ENCODE results near the gene RBBP9.

RBBP9 gene

DNA sequence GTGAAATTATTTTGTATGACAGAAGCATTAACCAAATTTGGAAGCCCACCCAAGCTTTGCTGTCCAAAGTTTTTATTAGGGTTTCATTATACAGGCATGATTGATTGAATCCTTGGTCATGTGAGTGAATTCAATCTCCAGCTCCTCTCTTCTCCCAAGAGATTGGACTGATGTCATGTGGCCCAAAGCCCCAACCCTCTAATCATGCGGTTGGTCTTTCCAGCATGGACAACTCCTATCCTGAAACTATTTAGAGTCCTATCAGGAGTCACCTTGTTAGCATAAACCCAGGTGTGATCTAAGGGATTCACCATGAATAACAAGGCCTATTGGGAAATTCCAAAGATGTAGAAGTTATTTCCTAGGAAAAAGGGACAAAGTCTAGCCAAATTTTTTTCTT, 19.2 kb downstream of the RBBP9 start:
- no peak overlapping the region for H3K4ac ChIP-seq (ENCODE audit: low read depth in 1 of 2, low read length in 2 of 2)
- peaks cover 24 to 91% of the 10 kb centered on the region in 2 experiments for H3K36me3 ChIP-seq (ENCODE audit: control insufficient read depth in 1 of 2, insufficient read depth in 2 of 2, low read depth in 1 of 2, low read length in 2 of 2)
- H3K18ac ChIP-seq (ENCODE audit: low read depth in 1 of 2, low read length in 2 of 2): no peak overlapping the region
- no peak overlapping the region for H3K23ac ChIP-seq (ENCODE audit: low read length in 2 of 2)
- no peak overlapping the region for H3K14ac ChIP-seq (ENCODE audit: low read length in 2 of 2)
- no peaks in the 10 kb centered on the region for H3K79me1 ChIP-seq (replicated peaks; ENCODE audit: low read length, poor library complexity, severe bottlenecking)
- H3K4me1 ChIP-seq (ENCODE audit: control insufficient read depth, insufficient read depth, low read depth, low read length): no peaks in the 10 kb centered on the region
- H2BK120ac ChIP-seq (ENCODE audit: low read depth, low read length): no peak overlapping the region
- H3K9ac ChIP-seq (ENCODE audit: low read length): no peak overlapping the region
- H2AFZ ChIP-seq (ENCODE audit: low read depth, low read length): no peak overlapping the region
- 93% methylated on average over 1 of the region's 1 CpG for WGBS
- no peak overlapping the region for H2BK5ac ChIP-seq (ENCODE audit: low read depth, low read length, poor library complexity, severe bottlenecking)
- H4K8ac ChIP-seq (ENCODE audit: low read length): no peak overlapping the region
- H4K91ac ChIP-seq (ENCODE audit: low read length): no peak overlapping the region
- H3K9me3 ChIP-seq (ENCODE audit: control insufficient read depth, low read length): no peaks in the 10 kb centered on the region
- H2BK12ac ChIP-seq (ENCODE audit: low read length in 2 of 2): no peak overlapping the region
- H2BK15ac ChIP-seq (ENCODE audit: low read depth, poor library complexity, severe bottlenecking): no peak overlapping the region
- no peak overlapping the region for H3K4me2 ChIP-seq (ENCODE audit: low read length, poor library complexity, severe bottlenecking)
- no peak overlapping the region for H2AK5ac ChIP-seq (ENCODE audit: low read length, severe bottlenecking)
- DNase-seq: no peak
- H3K27me3 ChIP-seq (ENCODE audit: control insufficient read depth in 1 of 2, insufficient read depth in 1 of 2, low read length in 2 of 2): no peaks in the 10 kb centered on the region
- no peak overlapping the region for H3K27ac ChIP-seq (ENCODE audit: low read length, poor library complexity, severe bottlenecking)
- H3K4me3 ChIP-seq (ENCODE audit: insufficient read depth in 1 of 2, low read depth in 1 of 2, low read length in 2 of 2): no peak overlapping the region

DNA sequence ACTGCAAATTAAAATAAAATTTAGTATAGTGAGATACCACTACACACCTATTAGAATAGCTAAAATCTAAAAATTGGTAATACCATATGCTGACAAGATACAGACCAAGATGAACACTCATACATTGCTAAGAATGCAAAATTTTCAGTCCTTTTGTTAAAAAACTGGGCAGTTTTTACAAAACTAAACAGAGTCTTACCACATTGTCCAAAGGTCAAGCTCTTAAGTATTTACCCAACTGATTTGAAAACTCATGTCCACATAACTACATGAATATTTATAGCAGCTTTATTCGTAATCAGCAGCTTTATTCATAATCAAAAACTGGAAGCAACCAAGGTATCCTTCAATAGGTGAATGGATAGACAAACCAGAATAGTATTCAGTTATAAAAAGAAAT, 19.8 kb downstream of the RBBP9 start:
- Histone ChIP-seq H3K36me3 (ENCODE audit: control insufficient read depth in 1 of 2, insufficient read depth in 2 of 2, low read depth in 1 of 2, low read length in 2 of 2) (peaks cover 23 to 88% of the 10 kb centered on the region in 2 experiments), H3K27me3 (ENCODE audit: control insufficient read depth in 1 of 2, insufficient read depth in 1 of 2, low read length in 2 of 2) (no peaks in the 10 kb centered on the region), H3K4me2 (ENCODE audit: low read length, poor library complexity, severe bottlenecking) (no peak overlapping the region), H4K8ac (ENCODE audit: low read length) (no peak overlapping the region), H3K4ac (ENCODE audit: low read depth in 1 of 2, low read length in 2 of 2) (no peak overlapping the region), H2BK5ac (ENCODE audit: low read depth, low read length, poor library complexity, severe bottlenecking) (no peak overlapping the region), H2AK5ac (ENCODE audit: low read length, severe bottlenecking) (no peak overlapping the region), H3K9ac (ENCODE audit: low read length) (no peak overlapping the region), H3K14ac (ENCODE audit: low read length in 2 of 2) (no peak overlapping the region), H2BK12ac (ENCODE audit: low read length in 2 of 2) (no peak overlapping the region), H2AFZ (ENCODE audit: low read depth, low read length) (no peak overlapping the region), H3K27ac (ENCODE audit: low read length, poor library complexity, severe bottlenecking) (no peak overlapping the region), H3K4me3 (ENCODE audit: insufficient read depth in 1 of 2, low read depth in 1 of 2, low read length in 2 of 2) (no peak overlapping the region), H3K4me1 (ENCODE audit: control insufficient read depth, insufficient read depth, low read depth, low read length) (no peaks in the 10 kb centered on the region), H4K91ac (ENCODE audit: low read length) (no peak overlapping the region), H3K18ac (ENCODE audit: low read depth in 1 of 2, low read length in 2 of 2) (no peak overlapping the region), H2BK120ac (ENCODE audit: low read depth, low read length) (no peak overlapping the region), H3K79me1 (replicated peaks; ENCODE audit: low read length, poor library complexity, severe bottlenecking) (no peaks in the 10 kb centered on the region), H2BK15ac (ENCODE audit: low read depth, poor library complexity, severe bottlenecking) (no peak overlapping the region), H3K23ac (ENCODE audit: low read length in 2 of 2) (no peak overlapping the region), H3K9me3 (ENCODE audit: control insufficient read depth, low read length) (no peaks in the 10 kb centered on the region)
- no peak for DNase-seq
- 83% methylated on average over 1 of the region's 1 CpG for WGBS

DNA sequence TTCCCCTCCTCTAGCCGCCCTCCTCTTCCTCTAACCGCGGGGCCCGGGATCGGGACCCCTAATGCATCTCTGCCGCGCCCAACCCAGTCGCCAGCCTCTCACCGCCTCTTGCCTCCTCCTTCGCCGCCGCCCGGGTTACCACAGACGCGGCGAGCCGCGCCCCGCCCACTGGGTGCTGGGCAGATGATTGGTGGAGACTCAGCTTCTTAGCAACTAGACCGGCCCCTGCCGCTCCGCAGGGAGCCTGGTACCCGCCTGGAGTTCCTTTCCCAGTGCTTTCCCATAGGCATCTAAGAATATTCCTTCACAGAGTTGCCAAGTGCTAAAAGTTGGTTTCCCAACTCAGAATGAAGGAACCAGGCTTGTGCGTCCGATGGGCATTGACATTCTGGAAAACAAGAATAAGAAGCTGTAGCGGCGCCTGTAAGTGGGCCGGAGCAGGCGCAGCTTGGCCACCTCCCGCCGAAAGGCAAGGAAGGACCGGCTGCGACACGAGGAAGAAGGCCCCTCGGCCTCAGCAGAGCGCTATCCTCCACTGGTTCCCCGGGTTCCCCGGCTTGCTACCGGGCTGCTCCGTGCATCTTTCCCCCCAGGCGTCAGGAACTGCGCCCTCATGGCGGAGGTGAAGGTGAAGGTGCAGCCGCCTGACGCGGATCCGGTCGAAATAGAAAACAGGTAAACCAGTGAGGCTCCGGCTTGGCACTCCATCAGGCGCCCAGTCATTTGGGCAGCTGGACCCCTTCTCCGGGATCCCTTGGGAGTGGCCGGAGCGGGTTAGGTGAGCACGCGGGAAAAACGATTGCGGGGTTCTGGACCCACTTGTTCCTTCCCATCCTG, 29.9 kb downstream of the RBBP9 start, which contains the start of the genes DZANK1 and POLR3F:
Gene DZANK1, minus strand, starts transcription at position 137 of the 837 bp plus-strand sequence. CDS start 1,672 bp downstream, outside the sequence.
Gene POLR3F, plus strand, starts transcription at position 497 of the 837 bp plus-strand sequence. Its CDS starts 117 bp downstream, at position 614.
- peak within 1 kb of the TSS; percentile 6 for H4K91ac ChIP-seq (ENCODE audit: low read length)
- peak within 1 kb of the TSS; percentile 20 to 86 for H3K4ac ChIP-seq (ENCODE audit: low read depth in 1 of 2, low read length in 2 of 2)
- H3K4me2 ChIP-seq (ENCODE audit: low read length, poor library complexity, severe bottlenecking): peak within 1 kb of the TSS; percentile 80
- H3K27me3 ChIP-seq (ENCODE audit: control insufficient read depth in 1 of 2, insufficient read depth in 1 of 2, low read length in 2 of 2): no peaks in the 10 kb centered on the region
- peak within 1 kb of the TSS; percentile 84 for H4K8ac ChIP-seq (ENCODE audit: low read length)
- H2BK5ac ChIP-seq (ENCODE audit: low read depth, low read length, poor library complexity, severe bottlenecking): peak within 1 kb of the TSS; percentile 97
- H3K9ac ChIP-seq (ENCODE audit: low read length): peak within 1 kb of the TSS; percentile 92
- no peaks in the 10 kb centered on the region for H3K9me3 ChIP-seq (ENCODE audit: control insufficient read depth, low read length)
- no peak within 1 kb of the TSS for H2BK120ac ChIP-seq (ENCODE audit: low read depth, low read length)
- H3K4me3 ChIP-seq (ENCODE audit: insufficient read depth in 1 of 2, low read depth in 1 of 2, low read length in 2 of 2): peak within 1 kb of the TSS; percentile 85 to 92
- H3K18ac ChIP-seq (ENCODE audit: low read depth in 1 of 2, low read length in 2 of 2): peak within 1 kb of the TSS; percentile 71 to 92
- H3K14ac ChIP-seq (ENCODE audit: low read length in 2 of 2): no peak within 1 kb of the TSS
- DNase-seq: peak; percentile 97
- peak within 1 kb of the TSS; percentile 99 for H3K27ac ChIP-seq (ENCODE audit: low read length, poor library complexity, severe bottlenecking)
- H2BK15ac ChIP-seq (ENCODE audit: low read depth, poor library complexity, severe bottlenecking): no peak within 1 kb of the TSS
- H3K23ac ChIP-seq (ENCODE audit: low read length in 2 of 2): no peak within 1 kb of the TSS
- H2AK5ac ChIP-seq (ENCODE audit: low read length, severe bottlenecking): no peak within 1 kb of the TSS
- H3K79me1 ChIP-seq (replicated peaks; ENCODE audit: low read length, poor library complexity, severe bottlenecking): peaks cover 25% of the 10 kb centered on the region
- WGBS: under 1% methylated on average over 57 of the region's 57 CpGs
- no peak within 1 kb of the TSS for H2BK12ac ChIP-seq (ENCODE audit: low read length in 2 of 2)
- H3K36me3 ChIP-seq (ENCODE audit: control insufficient read depth in 1 of 2, insufficient read depth in 2 of 2, low read depth in 1 of 2, low read length in 2 of 2): peaks cover 10 to 30% of the 10 kb centered on the region in 2 experiments
- H3K4me1 ChIP-seq (ENCODE audit: control insufficient read depth, insufficient read depth, low read depth, low read length): peaks cover 2% of the 10 kb centered on the region
- H2AFZ ChIP-seq (ENCODE audit: low read depth, low read length): peak within 1 kb of the TSS; percentile 87

DNA sequence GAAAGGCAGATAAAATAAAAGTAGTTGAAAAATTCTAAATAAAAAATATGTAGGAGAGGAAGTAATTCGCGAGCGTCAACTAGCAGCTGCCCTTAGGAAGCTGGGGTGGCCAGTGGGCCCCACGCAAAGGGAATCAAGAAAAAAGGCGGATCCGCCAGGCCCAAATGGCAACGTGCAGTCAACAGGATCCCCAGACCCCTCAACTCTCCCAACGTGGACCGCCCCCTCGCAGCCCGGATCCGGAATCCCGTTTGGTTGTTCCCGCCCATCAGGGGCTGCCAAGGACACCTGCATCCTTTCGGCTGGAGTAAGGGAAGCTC, 30.5 kb downstream of the RBBP9 start:
- WGBS: under 1% methylated on average over 15 of the region's 15 CpGs
- Histone ChIP-seq H3K27me3 (ENCODE audit: control insufficient read depth in 1 of 2, insufficient read depth in 1 of 2, low read length in 2 of 2) (no peaks in the 10 kb centered on the region), H3K14ac (ENCODE audit: low read length in 2 of 2) (no peak overlapping the region), H3K4me2 (ENCODE audit: low read length, poor library complexity, severe bottlenecking) (peak overlapping the region; percentile 66), H2AK5ac (ENCODE audit: low read length, severe bottlenecking) (no peak overlapping the region), H3K18ac (ENCODE audit: low read depth in 1 of 2, low read length in 2 of 2) (peak overlapping the region in 1 of 2 experiments; percentile 71), H3K4ac (ENCODE audit: low read depth in 1 of 2, low read length in 2 of 2) (peak overlapping the region in 1 of 2 experiments; percentile 44), H3K79me1 (replicated peaks; ENCODE audit: low read length, poor library complexity, severe bottlenecking) (peaks cover 22% of the 10 kb centered on the region), H3K4me1 (ENCODE audit: control insufficient read depth, insufficient read depth, low read depth, low read length) (peaks cover 2% of the 10 kb centered on the region), H3K36me3 (ENCODE audit: control insufficient read depth in 1 of 2, insufficient read depth in 2 of 2, low read depth in 1 of 2, low read length in 2 of 2) (peaks cover 7 to 27% of the 10 kb centered on the region in 2 experiments), H3K9me3 (ENCODE audit: control insufficient read depth, low read length) (no peaks in the 10 kb centered on the region), H3K9ac (ENCODE audit: low read length) (peak overlapping the region; percentile 92), H4K91ac (ENCODE audit: low read length) (no peak overlapping the region), H3K27ac (ENCODE audit: low read length, poor library complexity, severe bottlenecking) (peak overlapping the region; percentile 92), H2BK12ac (ENCODE audit: low read length in 2 of 2) (no peak overlapping the region), H4K8ac (ENCODE audit: low read length) (peak overlapping the region; percentile 84), H3K4me3 (ENCODE audit: insufficient read depth in 1 of 2, low read depth in 1 of 2, low read length in 2 of 2) (peak overlapping the region; percentile 72 to 92), H2BK5ac (ENCODE audit: low read depth, low read length, poor library complexity, severe bottlenecking) (no peak overlapping the region), H3K23ac (ENCODE audit: low read length in 2 of 2) (no peak overlapping the region), H2BK120ac (ENCODE audit: low read depth, low read length) (no peak overlapping the region), H2BK15ac (ENCODE audit: low read depth, poor library complexity, severe bottlenecking) (no peak overlapping the region), H2AFZ (ENCODE audit: low read depth, low read length) (peak overlapping the region; percentile 87)
- DNase-seq: no peak
